ENCODE measurements around the gene CPS1.

Gene CPS1

DNA sequence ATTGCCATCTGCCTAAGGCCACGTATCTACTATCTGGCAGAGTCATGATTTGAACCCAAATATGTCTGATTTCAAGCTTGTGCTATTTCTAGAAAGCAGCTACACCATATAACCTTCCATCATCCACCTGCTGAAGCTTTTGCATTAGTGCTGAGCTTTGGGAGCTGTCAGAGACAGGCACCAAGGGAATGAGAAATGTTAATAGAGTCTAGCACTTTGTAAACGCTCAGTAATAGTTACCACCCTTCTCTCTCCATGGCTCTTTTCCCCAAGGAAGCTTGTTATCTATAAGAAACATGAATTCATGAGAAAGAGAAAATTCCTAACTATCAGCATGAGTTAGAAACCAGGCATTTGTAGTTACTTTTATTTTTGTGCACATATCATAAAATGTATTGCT is 151.5 kb downstream of the CPS1 start:
- no peak for DNase-seq

DNA sequence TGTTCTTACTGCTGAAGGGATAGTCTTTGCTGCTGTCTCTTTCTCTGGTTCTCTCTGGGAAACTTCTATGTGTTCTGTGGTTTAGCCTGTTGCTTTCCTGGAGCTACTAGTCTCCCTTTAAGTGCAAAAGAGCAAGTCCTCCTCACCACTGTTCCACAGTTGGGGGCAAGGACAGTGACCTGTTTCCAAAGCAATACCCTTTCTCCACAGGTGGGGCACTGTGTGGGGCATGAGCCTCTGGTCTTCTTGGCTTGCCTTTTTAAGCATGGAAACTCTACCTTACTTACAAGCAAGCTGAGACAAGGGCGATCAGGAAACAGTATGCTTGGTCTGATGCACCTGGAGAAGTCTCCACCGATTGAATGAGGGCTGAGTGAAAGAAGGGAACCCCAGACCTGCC is 156.7 kb downstream of the CPS1 start:
- DNase-seq: no peak

DNA sequence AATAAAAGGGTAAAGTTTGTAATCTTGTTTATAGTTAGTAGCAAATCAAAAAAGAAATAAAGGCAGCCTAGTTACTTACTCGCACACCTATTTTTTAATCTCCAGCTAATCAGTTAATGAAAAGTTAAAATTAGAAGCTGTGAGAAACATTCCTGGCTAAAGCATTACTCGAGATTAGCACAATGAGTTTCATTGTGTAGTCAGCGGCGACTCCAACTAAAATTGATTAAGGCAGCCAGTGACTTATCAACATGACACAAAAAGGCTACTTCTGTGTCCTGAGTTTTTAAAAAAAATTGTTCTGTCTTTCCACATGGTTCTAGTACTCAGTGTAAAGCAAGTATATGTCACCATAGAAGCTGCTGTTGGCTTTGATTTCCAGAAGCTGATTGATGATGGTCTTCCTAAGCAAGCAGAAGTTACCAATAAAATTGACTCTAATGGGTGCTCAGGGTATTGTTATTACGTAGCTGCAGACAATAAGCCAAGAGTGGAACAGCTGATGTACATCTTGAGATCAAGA is 159.2 kb downstream of the CPS1 start:
- no peak for DNase-seq

DNA sequence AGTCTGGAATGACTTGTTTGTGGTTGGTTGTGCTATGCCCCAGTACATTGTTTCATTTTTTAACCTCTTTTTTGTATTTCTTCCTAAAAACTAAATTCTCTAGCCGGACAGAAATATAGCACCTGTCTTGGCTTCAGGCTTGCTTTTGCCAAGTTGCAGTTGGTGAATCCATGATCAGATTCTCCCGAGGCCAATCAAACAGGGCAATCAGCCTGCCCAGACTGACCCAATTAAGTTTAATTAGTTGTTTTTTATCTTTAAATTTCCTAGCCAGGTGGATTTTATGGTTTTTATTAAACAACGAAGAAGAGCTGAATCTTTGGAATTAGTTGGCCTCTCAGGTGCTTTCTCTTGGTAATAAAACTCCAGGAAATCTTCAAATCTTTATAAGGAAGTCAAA is 162.1 kb downstream of the CPS1 start:
- no peak for DNase-seq

DNA sequence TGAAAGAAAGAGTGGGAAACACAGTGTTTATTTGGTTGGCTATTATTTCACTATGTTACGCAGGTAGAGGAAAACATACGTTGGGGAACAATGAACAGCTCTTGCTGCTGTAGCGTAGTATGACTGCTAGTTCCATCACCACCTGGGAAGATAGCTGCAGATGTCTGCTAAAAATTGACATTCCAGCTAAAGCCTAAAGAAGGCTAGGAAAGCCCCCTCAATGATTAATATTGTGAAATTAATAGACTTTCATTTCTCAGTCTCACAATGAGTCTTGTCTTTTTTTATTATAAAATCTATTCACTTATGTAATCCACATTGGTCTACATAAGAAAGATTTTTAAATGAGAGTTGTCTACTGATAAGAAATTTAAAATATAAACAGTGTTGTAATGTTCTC is 165.7 kb downstream of the CPS1 start:
- no peak for DNase-seq

DNA sequence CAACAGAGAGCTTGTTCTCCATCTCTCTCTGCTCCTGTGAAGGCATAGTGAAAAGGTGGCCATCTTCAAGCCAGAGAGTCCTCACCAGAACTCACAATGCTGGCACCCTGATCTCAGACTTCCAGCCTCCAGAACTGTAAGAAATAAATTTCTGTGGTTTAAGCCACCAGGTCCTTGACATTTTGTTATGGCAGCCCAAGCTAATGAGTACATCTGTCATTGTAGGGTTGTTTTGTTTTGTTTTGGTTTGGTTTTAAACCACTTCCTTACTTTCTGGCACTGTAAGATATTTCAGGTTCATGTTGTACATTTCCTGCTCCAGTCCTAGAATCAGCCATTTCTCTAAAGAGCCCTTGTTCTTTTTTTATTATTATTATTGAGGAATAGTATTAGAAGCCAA is 171.2 kb downstream of the CPS1 start:
- no peak for DNase-seq

Measured in activated CD4-positive, alpha-beta T cell treated with anti-CD3 and anti-CD28 coated beads, Interleukin-2, amount 50 U/mL, for 16 hours (primary cell).